Measurements from ENCODE around the gene FYN.

The FYN gene

GRCh38 chr6:111763381-111763780 is 109.9 kb downstream of the FYN start:
- DNase-seq (ENCODE audit: low read depth) = no peak
- H3K4me3 ChIP-seq (ENCODE audit: low read length) = no peak overlapping the region
- no peak for TF ChIP-seq CTCF (IDR thresholded peaks at IDR 0.05; ENCODE audit: insufficient read depth, low read depth, low read length, missing control alignments)

GRCh38 chr6:111761783-111762312 is 111.4 kb downstream of the FYN start:
- TF ChIP-seq CTCF (IDR thresholded peaks at IDR 0.05; ENCODE audit: insufficient read depth, low read depth, low read length, missing control alignments) = no peak
- no peak for DNase-seq (ENCODE audit: low read depth)
- H3K4me3 ChIP-seq (ENCODE audit: low read length) = no peak overlapping the region

GRCh38 chr6:111761212-111761611 is 112.0 kb downstream of the FYN start:
- TF ChIP-seq CTCF (IDR thresholded peaks at IDR 0.05; ENCODE audit: insufficient read depth, low read depth, low read length, missing control alignments) = no peak
- H3K4me3 ChIP-seq (ENCODE audit: low read length) = no peak overlapping the region
- DNase-seq (ENCODE audit: low read depth) = no peak

- TF ChIP-seq CTCF (IDR thresholded peaks at IDR 0.05; ENCODE audit: insufficient read depth, low read depth, low read length, missing control alignments) = no peak
- H3K4me3 ChIP-seq (ENCODE audit: low read length) = no peak overlapping the region
- no peak for DNase-seq (ENCODE audit: low read depth)
These were observed 113.1 kb downstream of the FYN start for GRCh38 chr6:111759836-111760785.

GRCh38 chr6:111759331-111759835 is 113.9 kb downstream of the FYN start:
- H3K4me3 ChIP-seq (ENCODE audit: low read length) = no peak overlapping the region
- DNase-seq (ENCODE audit: low read depth) = no peak
- no peak for TF ChIP-seq CTCF (IDR thresholded peaks at IDR 0.05; ENCODE audit: insufficient read depth, low read depth, low read length, missing control alignments)

GRCh38 chr6:111758608-111759329 is 114.5 kb downstream of the FYN start:
- no peak for DNase-seq (ENCODE audit: low read depth)
- H3K4me3 ChIP-seq (ENCODE audit: low read length) = no peak overlapping the region
- no peak for TF ChIP-seq CTCF (IDR thresholded peaks at IDR 0.05; ENCODE audit: insufficient read depth, low read depth, low read length, missing control alignments)
